ENCODE results near the gene GABRG3. TPM values are rescaled to one million over a fixed set of nuclear protein-coding genes. Genes with fewer than 3 reads are reported as not detected.

GABRG3 gene
- total and polyA plus RNA-seq, 2 of the 4 experiments (the other 2 are of a cell fraction): not detected

DNA sequence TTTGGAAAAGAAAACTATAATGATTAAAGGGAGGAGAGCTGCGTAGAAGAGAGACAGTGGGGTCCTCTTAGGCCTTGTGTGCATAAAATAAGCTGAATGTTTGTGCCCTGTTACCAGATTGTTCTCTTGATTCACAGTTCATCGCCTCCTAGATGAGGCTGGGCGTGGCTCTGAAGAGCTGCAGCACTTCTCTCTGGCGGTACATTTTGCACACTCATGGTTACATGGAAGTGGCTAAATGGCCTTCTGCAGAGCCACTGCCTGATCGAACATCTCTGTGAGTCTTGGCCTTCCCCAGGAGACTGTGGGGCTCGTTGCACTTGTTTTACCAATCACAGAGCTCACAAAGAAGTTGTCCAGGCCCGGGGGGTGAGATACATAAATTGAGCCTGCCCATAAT, 208.8 kb downstream of the GABRG3 start:
- Histone ChIP-seq H2BK5ac (ENCODE audit: low read depth, low read length, poor library complexity, severe bottlenecking) (no peak overlapping the region), H2AFZ (replicated peaks; ENCODE audit: low read length, poor library complexity) (no peak overlapping the region), H4K91ac (ENCODE audit: insufficient read depth, low read depth, low read length) (no peak overlapping the region), H2BK20ac (ENCODE audit: low read depth, low read length) (no peak overlapping the region), H3K9me1 (ENCODE audit: insufficient read depth, low read length) (no peaks in the 10 kb centered on the region), H3K4ac (ENCODE audit: low read depth, low read length) (no peak overlapping the region), H3K4me1 (ENCODE audit: control insufficient read depth, insufficient read depth, low read length) (no peaks in the 10 kb centered on the region), H2BK15ac (ENCODE audit: low read depth, low read length) (no peak overlapping the region), H3K56ac (ENCODE audit: extremely low read depth, insufficient read depth, low read length) (no peak overlapping the region), H2AK5ac (ENCODE audit: low read depth, low read length) (no peak overlapping the region), H4K20me1 (ENCODE audit: insufficient read depth, low read length) (no peaks in the 10 kb centered on the region), H3K36me3 (ENCODE audit: control insufficient read depth, insufficient read depth, low read length) (no peaks in the 10 kb centered on the region), H2AK9ac (replicated peaks; ENCODE audit: low read depth, low read length, poor library complexity) (no peak overlapping the region), H3K4me3 (ENCODE audit: insufficient read depth, low read depth, low read length) (no peak overlapping the region), H4K8ac (ENCODE audit: low read depth in 2 of 2, low read length in 2 of 2) (no peak overlapping the region), H2BK120ac (ENCODE audit: low read depth, low read length) (no peak overlapping the region), H3K27me3 (ENCODE audit: control insufficient read depth, insufficient read depth, low read length) (no peaks in the 10 kb centered on the region), H3K9me3 (ENCODE audit: control insufficient read depth, insufficient read depth, low read length) (peaks cover 26% of the 10 kb centered on the region), H3K18ac (ENCODE audit: low read depth, low read length) (no peak overlapping the region), H3K27ac (ENCODE audit: insufficient read depth, low read length) (no peak overlapping the region), H3K14ac (replicated peaks; ENCODE audit: low read depth, low read length) (no peak overlapping the region), H3K9ac (ENCODE audit: low read depth, low read length) (no peak overlapping the region), H4K5ac (ENCODE audit: low read depth, low read length) (no peak overlapping the region), H3K4me2 (ENCODE audit: low read depth, low read length) (no peak overlapping the region), H3K23ac (ENCODE audit: low read depth, low read length) (no peak overlapping the region), H3K79me1 (ENCODE audit: low read depth in 1 of 2, low read length in 2 of 2) (no peaks in the 10 kb centered on the region)
- ChIA-PET POLR2A (ENCODE audit: unreplicated experiment) (no interaction called here), CTCF (no interaction called here)
- 40% methylated on average over 1 of the region's 7 CpGs; no CpG with 5 or more reads in 1 of the 2 experiments for WGBS, 2 experiments (ENCODE audit: extremely low coverage in 2 of 2, insufficient read length in 1 of 2)
- DNase-seq: no peak
- dilution Hi-C loops (cut with HindIII; ENCODE audit: low sequenced_read_pairs, unreplicated experiment): no loop called here
- no peak for ATAC-seq (ENCODE audit: low read depth)
- TF ChIP-seq MXI1 (IDR thresholded peaks at IDR 0.05; ENCODE audit: borderline replicate concordance, low read depth, low read length) (no peak), POLR2A (IDR thresholded peaks at IDR 0.05; ENCODE audit: low read depth, low read length) (no peak), MAFK (IDR thresholded peaks at IDR 0.05; ENCODE audit: low read depth, low read length) (no peak), BHLHE40 (IDR thresholded peaks at IDR 0.05; ENCODE audit: low read depth, low read length) (no peak), RFX5 (IDR thresholded peaks at IDR 0.05; ENCODE audit: low read depth, low read length) (no peak), MAZ (IDR thresholded peaks at IDR 0.05; ENCODE audit: borderline replicate concordance, low read depth, low read length) (no peak), RAD21 (IDR thresholded peaks at IDR 0.05; ENCODE audit: low read length) (no peak), RCOR1 (IDR thresholded peaks at IDR 0.05; ENCODE audit: insufficient replicate concordance, low read length) (no peak), CHD1 (IDR thresholded peaks at IDR 0.05; ENCODE audit: low read depth, low read length) (no peak), NFE2L2 (IDR thresholded peaks at IDR 0.05; ENCODE audit: low read depth, low read length) (no peak), SMC3 (IDR thresholded peaks at IDR 0.05; ENCODE audit: low read depth, low read length) (no peak), FOS (IDR thresholded peaks at IDR 0.05; ENCODE audit: low read depth, low read length) (no peak), CEBPB (IDR thresholded peaks at IDR 0.05; ENCODE audit: low read depth, low read length) (no peak)
- TF ChIP-seq, protein P1, sequence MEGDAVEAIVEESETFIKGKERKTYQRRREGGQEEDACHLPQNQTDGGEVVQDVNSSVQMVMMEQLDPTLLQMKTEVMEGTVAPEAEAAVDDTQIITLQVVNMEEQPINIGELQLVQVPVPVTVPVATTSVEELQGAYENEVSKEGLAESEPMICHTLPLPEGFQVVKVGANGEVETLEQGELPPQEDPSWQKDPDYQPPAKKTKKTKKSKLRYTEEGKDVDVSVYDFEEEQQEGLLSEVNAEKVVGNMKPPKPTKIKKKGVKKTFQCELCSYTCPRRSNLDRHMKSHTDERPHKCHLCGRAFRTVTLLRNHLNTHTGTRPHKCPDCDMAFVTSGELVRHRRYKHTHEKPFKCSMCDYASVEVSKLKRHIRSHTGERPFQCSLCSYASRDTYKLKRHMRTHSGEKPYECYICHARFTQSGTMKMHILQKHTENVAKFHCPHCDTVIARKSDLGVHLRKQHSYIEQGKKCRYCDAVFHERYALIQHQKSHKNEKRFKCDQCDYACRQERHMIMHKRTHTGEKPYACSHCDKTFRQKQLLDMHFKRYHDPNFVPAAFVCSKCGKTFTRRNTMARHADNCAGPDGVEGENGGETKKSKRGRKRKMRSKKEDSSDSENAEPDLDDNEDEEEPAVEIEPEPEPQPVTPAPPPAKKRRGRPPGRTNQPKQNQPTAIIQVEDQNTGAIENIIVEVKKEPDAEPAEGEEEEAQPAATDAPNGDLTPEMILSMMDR (conservative IDR thresholded peaks at IDR 0.05; ENCODE audit: low read depth, low read length): no peak
- TF ChIP-seq, protein P2, sequence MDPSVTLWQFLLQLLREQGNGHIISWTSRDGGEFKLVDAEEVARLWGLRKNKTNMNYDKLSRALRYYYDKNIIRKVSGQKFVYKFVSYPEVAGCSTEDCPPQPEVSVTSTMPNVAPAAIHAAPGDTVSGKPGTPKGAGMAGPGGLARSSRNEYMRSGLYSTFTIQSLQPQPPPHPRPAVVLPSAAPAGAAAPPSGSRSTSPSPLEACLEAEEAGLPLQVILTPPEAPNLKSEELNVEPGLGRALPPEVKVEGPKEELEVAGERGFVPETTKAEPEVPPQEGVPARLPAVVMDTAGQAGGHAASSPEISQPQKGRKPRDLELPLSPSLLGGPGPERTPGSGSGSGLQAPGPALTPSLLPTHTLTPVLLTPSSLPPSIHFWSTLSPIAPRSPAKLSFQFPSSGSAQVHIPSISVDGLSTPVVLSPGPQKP (IDR thresholded peaks at IDR 0.05; ENCODE audit: borderline replicate concordance, low read depth, low read length): no peak
- TF ChIP-seq, protein P3, sequence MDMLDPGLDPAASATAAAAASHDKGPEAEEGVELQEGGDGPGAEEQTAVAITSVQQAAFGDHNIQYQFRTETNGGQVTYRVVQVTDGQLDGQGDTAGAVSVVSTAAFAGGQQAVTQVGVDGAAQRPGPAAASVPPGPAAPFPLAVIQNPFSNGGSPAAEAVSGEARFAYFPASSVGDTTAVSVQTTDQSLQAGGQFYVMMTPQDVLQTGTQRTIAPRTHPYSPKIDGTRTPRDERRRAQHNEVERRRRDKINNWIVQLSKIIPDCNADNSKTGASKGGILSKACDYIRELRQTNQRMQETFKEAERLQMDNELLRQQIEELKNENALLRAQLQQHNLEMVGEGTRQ (IDR thresholded peaks at IDR 0.05; ENCODE audit: low read depth, low read length): no peak
- in situ Hi-C loops (cut with MboI; ENCODE audit: low sequenced_read_pairs): no loop called here
- BruUV-seq (replicated peaks): no TSS peak
- intact Hi-C loops (cut with micrococcal nuclease): no loop called here

Measured in IMR-90 (cell line).